SJCRH30 (cell line): ENCODE data around the gene ZFAND3. TPM values are rescaled to one million over a fixed set of nuclear protein-coding genes. Genes with fewer than 3 reads are reported as not detected.

Experiments
- DNase-seq, 2 experiments: peaks; one replicate each; pipeline ENCODE4 v3.0.0-alpha.2; 2015 to 2020
- H3K27ac ChIP-seq: fragments of 250-450 bp; sonication (Bioruptor Pico); 2 replicates; pipeline ENCODE4 v1.5.1; 2020; ENCODE audit warnings: mild to moderate bottlenecking, moderate library complexity
- H3K27me3 ChIP-seq: fragments of 250-450 bp; sonication (Bioruptor Pico); 2 replicates; pipeline ENCODE4 v1.5.1; 2020; ENCODE audit warnings: mild to moderate bottlenecking, moderate library complexity
- H3K36me3 ChIP-seq: fragments of 250-450 bp; sonication (Bioruptor Pico); 2 replicates; pipeline ENCODE4 v1.5.1; 2020; ENCODE audit warnings: mild to moderate bottlenecking, moderate library complexity
- H3K4me1 ChIP-seq: fragments of 250-450 bp; sonication (Bioruptor Pico); 2 replicates; pipeline ENCODE4 v1.5.1; 2020; ENCODE audit warnings: mild to moderate bottlenecking, moderate library complexity
- H3K4me3 ChIP-seq: fragments of 250-450 bp; sonication (Bioruptor Pico); 2 replicates; pipeline ENCODE4 v1.5.1; 2020; ENCODE audit warnings: mild to moderate bottlenecking, moderate library complexity
- H3K9me3 ChIP-seq: fragments of 250-450 bp; sonication (Bioruptor Pico); replicated peaks from 2 replicates; pipeline ENCODE4 v1.5.1; 2020; ENCODE audit warnings: mild to moderate bottlenecking, moderate library complexity
- total RNA-seq: library from RNA; depleted of rRNA; stranded (reverse); fragments of >200 nt; shearing (Covaris generic); gene quantifications from 2 replicates; pipeline ENCODE4 v1.2.3, GENCODE V29; 2014

Gene ZFAND3
- total RNA-seq, 1 experiment from 2014 or later, result 28.7 TPM

GRCh38 chr6:38079537-38079936 lies 260.0 kb downstream of the ZFAND3 start:
- H3K4me3 ChIP-seq, result no peak overlapping the region
- no peaks in the 10 kb centered on the region for H3K27me3 ChIP-seq
- peaks cover 8% of the 10 kb centered on the region; the same call in 1 of the 2 replicates for H3K36me3 ChIP-seq
- no peak overlapping the region for H3K27ac ChIP-seq
- no peaks in the 10 kb centered on the region for H3K9me3 ChIP-seq
- H3K4me1 ChIP-seq, result no peaks in the 10 kb centered on the region
- no peak for DNase-seq

GRCh38 chr6:38080360-38080759 lies 260.8 kb downstream of the ZFAND3 start:
- Histone ChIP-seq H3K36me3 (peaks cover 16% of the 10 kb centered on the region), H3K9me3 (no peaks in the 10 kb centered on the region), H3K4me1 (no peaks in the 10 kb centered on the region), H3K27me3 (no peaks in the 10 kb centered on the region), H3K4me3 (no peak overlapping the region), H3K27ac (no peak overlapping the region)
- DNase-seq, result no peak

GRCh38 chr6:38080889-38081288 lies 261.4 kb downstream of the ZFAND3 start:
- no peaks in the 10 kb centered on the region for H3K27me3 ChIP-seq

GRCh38 chr6:38085031-38085430 lies 265.5 kb downstream of the ZFAND3 start:
- Histone ChIP-seq H3K9me3 (no peaks in the 10 kb centered on the region), H3K36me3 (peaks cover 13% of the 10 kb centered on the region), H3K27me3 (no peaks in the 10 kb centered on the region), H3K27ac (no peak overlapping the region), H3K4me3 (no peak overlapping the region), H3K4me1 (no peaks in the 10 kb centered on the region)
- no peak for DNase-seq

More at GRCh38 chr6:38080889-38081288, 261.4 kb downstream of the ZFAND3 start:
- DNase-seq, result no peak
- Histone ChIP-seq H3K27ac (no peak overlapping the region), H3K9me3 (no peaks in the 10 kb centered on the region), H3K36me3 (peaks cover 16% of the 10 kb centered on the region), H3K4me3 (no peak overlapping the region), H3K4me1 (no peaks in the 10 kb centered on the region)

DNA sequence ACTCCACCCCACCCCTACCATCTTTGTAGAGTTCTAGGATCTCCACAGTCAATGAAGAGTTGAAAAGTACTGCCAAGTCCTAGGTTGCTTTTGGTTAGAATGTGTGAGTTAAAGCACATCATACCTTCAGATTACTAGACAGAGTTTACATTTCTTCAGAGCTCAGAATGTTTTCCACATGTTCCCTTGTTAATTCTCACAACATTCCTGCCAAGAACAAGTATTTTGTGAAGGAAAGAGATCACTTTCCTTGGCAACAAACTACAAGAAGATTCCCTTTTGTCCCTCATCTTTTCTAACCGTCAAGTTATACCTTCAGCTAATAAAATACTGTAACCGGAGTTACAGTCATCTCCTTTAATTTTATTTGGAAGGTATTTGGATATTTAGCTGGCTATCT lies 266.8 kb downstream of the ZFAND3 start:
- H3K9me3 ChIP-seq, result no peaks in the 10 kb centered on the region
- no peak overlapping the region for H3K27ac ChIP-seq
- no peaks in the 10 kb centered on the region for H3K4me1 ChIP-seq

GRCh38 chr6:38088010-38088409 lies 268.5 kb downstream of the ZFAND3 start:
- H3K27ac ChIP-seq, result no peak overlapping the region
- H3K4me3 ChIP-seq, result no peak overlapping the region
- no peaks in the 10 kb centered on the region for H3K9me3 ChIP-seq
- DNase-seq, result no peak
- no peaks in the 10 kb centered on the region for H3K27me3 ChIP-seq
- H3K36me3 ChIP-seq, result peaks cover 13% of the 10 kb centered on the region
- no peaks in the 10 kb centered on the region for H3K4me1 ChIP-seq

More for the DNA sequence above, 266.8 kb downstream of the ZFAND3 start:
- DNase-seq, result no peak
- Histone ChIP-seq H3K36me3 (peaks cover 13% of the 10 kb centered on the region), H3K27me3 (no peaks in the 10 kb centered on the region), H3K4me3 (no peak overlapping the region)

DNA sequence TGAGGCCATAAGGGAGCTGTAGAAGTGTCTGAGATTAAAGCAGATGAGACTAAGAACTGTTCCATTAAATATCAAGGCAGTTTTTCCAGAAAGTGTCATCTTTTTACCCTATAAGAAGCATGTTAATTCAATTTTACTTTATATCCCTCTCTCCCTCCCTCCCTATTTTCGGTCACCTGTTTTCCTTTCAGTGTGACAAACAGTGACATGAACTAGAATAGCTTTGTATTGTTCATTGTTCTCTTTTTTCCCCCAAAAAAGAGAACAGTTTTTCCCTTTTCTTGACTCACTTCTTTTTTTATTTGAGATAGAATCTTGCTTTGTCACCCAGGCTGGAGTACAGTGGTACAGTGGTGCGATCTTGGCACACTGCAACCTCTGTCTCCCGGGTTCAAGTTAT lies 269.3 kb downstream of the ZFAND3 start:
- no peaks in the 10 kb centered on the region for H3K27me3 ChIP-seq
- no peak overlapping the region for H3K27ac ChIP-seq
- H3K36me3 ChIP-seq, result peaks cover 13% of the 10 kb centered on the region
- H3K4me1 ChIP-seq, result no peaks in the 10 kb centered on the region
- no peaks in the 10 kb centered on the region for H3K9me3 ChIP-seq
- no peak for DNase-seq
- no peak overlapping the region for H3K4me3 ChIP-seq

GRCh38 chr6:38091613-38092012 lies 272.1 kb downstream of the ZFAND3 start:
- Histone ChIP-seq H3K36me3 (peaks cover 3% of the 10 kb centered on the region; the same call in 1 of the 2 replicates), H3K4me3 (no peak overlapping the region), H3K9me3 (no peaks in the 10 kb centered on the region), H3K27me3 (no peaks in the 10 kb centered on the region), H3K27ac (no peak overlapping the region), H3K4me1 (no peaks in the 10 kb centered on the region)
- no peak for DNase-seq

DNA sequence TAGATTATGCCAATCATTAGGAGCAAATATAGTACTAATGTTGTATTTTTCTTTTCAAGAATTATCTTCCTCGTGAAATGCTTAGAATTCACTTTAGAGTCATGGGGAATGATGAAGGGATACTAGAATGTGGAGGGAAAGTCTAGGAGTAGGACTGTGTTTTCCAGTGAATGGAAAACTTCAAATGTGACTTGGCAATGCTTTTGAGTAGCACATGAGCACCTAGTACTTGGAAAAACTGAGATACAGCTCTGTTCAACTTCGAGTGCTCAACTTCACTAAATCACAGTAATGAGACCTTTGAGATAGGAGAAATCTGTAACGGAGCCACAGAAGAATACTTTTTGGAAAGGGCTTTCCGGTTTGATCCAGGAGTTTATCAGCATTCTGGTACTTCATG lies 272.9 kb downstream of the ZFAND3 start:
- H3K27ac ChIP-seq, result no peak overlapping the region
- no peaks in the 10 kb centered on the region for H3K4me1 ChIP-seq
- H3K9me3 ChIP-seq, result no peaks in the 10 kb centered on the region
- no peak for DNase-seq
- H3K4me3 ChIP-seq, result no peak overlapping the region
- H3K27me3 ChIP-seq, result no peaks in the 10 kb centered on the region
- no peaks in the 10 kb centered on the region for H3K36me3 ChIP-seq

DNA sequence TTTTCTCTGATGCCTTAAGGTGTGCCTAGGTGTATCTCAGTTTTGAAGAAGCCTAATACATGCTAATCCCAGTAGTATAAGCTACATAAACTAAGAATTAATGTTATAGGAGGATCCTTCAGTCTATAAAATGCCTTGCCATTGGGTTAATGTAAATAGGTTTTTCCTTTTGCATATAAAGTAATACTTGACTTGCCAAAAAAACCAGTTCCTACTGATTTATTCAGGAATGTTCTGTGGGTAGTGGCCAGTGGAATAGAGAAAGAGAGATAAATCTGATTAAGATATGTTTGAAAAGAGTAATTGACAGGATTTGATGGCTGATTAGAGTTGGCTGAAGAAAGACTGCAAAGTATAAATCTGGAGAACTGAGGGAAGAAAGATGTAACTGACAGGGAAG lies 273.4 kb downstream of the ZFAND3 start:
- Histone ChIP-seq H3K4me3 (no peak overlapping the region), H3K27ac (no peak overlapping the region), H3K4me1 (no peaks in the 10 kb centered on the region), H3K36me3 (no peaks in the 10 kb centered on the region), H3K27me3 (no peaks in the 10 kb centered on the region), H3K9me3 (no peaks in the 10 kb centered on the region)
- no peak for DNase-seq

DNA sequence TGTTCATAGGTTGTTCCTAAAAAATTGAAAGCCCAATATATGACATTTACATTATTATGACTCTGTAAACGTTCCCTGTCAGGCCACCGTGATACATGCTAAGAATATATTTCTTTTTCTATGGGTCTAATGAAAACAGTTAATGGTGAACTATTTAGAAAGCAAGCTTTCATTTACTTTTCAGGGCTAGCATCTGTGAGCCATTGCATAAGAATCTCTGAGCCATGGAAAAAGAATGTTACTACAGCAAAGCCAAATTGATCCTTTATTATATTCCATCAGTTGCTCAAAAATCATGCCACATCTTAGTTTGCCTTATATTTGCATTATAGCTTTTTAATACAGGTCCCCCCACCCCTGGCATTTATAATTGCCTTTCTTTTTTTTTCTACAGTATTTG lies 275.5 kb downstream of the ZFAND3 start:
- DNase-seq, result no peak

DNA sequence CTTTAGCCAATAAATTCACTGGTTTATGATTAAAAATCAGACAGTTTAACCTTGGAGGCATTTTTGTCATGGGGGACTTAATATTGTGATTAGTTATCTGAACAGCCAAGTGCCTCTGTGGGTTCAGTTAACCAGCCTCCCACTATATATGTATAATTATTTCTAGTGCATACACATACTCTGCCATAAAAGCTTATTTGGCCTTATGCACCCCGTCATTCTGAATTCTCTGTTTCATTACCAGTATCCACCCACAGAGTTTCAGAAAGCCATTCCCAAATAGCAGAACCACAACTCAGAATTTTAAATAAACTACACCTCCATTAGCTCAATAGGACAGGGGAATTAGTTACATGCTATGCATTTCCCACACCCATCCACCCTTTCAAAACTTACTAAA lies 279.7 kb downstream of the ZFAND3 start:
- H3K4me1 ChIP-seq, result no peaks in the 10 kb centered on the region
- no peak overlapping the region for H3K27ac ChIP-seq
- no peaks in the 10 kb centered on the region for H3K27me3 ChIP-seq
- no peak overlapping the region for H3K4me3 ChIP-seq
- 0 out of 2 replicates have a peak, but pooled peaks cover 3% of the 10 kb centered on the region for H3K9me3 ChIP-seq
- H3K36me3 ChIP-seq, result peaks cover 10% of the 10 kb centered on the region; the same call in 1 of the 2 replicates
- no peak for DNase-seq

More for the DNA sequence above, 275.5 kb downstream of the ZFAND3 start:
- Histone ChIP-seq H3K9me3 (0 out of 2 replicates have a peak, but pooled peaks cover 3% of the 10 kb centered on the region), H3K4me3 (no peak overlapping the region), H3K36me3 (peaks cover 4% of the 10 kb centered on the region; the same call in 1 of the 2 replicates), H3K27ac (no peak overlapping the region), H3K27me3 (no peaks in the 10 kb centered on the region), H3K4me1 (no peaks in the 10 kb centered on the region)

GRCh38 chr6:38100380-38100779 lies 280.9 kb downstream of the ZFAND3 start:
- no peak overlapping the region for H3K4me3 ChIP-seq

DNA sequence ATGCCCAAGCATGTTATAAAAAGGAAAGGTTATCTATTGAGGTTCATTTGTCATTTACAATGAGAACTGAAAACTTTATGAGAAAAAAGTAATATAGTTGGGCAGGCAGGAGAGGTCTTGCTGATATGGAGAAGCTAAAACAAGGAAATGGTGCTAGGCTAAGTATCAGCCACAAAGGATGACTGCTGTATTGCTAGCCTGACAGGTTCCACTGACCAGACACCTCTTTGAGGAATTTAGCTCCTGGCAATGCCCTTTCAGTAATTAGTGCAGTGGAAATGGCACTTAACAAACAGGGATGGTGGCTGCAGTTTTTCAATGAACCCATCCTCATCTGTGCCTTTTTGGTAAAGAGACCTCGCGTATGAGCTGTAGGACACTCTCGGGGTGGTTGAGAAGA lies 284.4 kb downstream of the ZFAND3 start:
- Histone ChIP-seq H3K4me3 (no peak overlapping the region), H3K27ac (no peak overlapping the region), H3K4me1 (no peaks in the 10 kb centered on the region), H3K9me3 (0 out of 2 replicates have a peak, but pooled peaks cover 3% of the 10 kb centered on the region), H3K36me3 (peaks cover 10% of the 10 kb centered on the region; the same call in 1 of the 2 replicates), H3K27me3 (no peaks in the 10 kb centered on the region)
- DNase-seq, result no peak

More at GRCh38 chr6:38100380-38100779, 280.9 kb downstream of the ZFAND3 start:
- Histone ChIP-seq H3K4me1 (no peaks in the 10 kb centered on the region), H3K36me3 (peaks cover 10% of the 10 kb centered on the region; the same call in 1 of the 2 replicates), H3K9me3 (0 out of 2 replicates have a peak, but pooled peaks cover 3% of the 10 kb centered on the region), H3K27ac (no peak overlapping the region), H3K27me3 (no peaks in the 10 kb centered on the region)
- DNase-seq, result no peak

DNA sequence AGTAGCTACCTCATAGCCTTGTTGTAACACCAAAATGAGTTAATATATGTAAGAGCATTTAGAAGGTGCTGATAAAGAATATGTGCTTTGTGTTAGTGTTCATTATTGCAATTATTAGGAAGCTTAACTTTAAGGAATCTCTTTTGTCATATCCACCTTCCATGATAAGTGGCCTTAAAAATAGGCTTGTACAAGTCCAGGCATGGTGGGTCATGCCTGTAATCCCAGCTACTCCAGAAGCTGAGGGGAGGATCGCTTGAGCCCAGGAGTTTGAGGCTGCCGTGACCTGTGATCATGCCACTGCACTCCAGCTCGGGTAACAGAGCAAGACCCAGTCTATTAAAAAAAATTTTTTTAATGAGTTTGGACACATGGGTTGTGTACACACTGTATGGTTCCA lies 285.5 kb downstream of the ZFAND3 start:
- Histone ChIP-seq H3K4me3 (no peak overlapping the region), H3K9me3 (no peaks in the 10 kb centered on the region), H3K27ac (no peak overlapping the region), H3K27me3 (no peaks in the 10 kb centered on the region), H3K4me1 (no peaks in the 10 kb centered on the region), H3K36me3 (peaks cover 6% of the 10 kb centered on the region; the same call in 1 of the 2 replicates)
- DNase-seq, result no peak

DNA sequence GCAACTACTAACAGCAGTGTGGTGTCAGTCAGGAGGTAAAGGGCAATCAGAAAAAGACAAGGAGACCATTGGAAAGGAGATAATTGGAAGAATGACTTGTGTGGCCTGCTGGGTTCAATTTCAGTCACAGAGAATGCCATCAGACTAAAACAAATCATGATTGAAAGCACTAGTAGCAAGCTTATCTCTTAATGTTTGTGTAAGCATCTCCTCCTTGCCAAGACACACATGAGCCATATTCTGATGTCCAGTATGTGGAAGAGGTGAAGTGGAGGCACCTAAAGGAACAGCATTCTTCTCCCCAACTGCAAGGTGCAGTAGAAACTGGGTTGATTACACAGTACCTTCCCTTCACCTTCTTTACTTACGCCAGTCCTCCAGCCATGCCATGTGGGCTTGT lies 287.5 kb downstream of the ZFAND3 start:
- H3K9me3 ChIP-seq, result no peaks in the 10 kb centered on the region
- no peaks in the 10 kb centered on the region for H3K27me3 ChIP-seq
- no peak for DNase-seq
- no peak overlapping the region for H3K27ac ChIP-seq
- no peaks in the 10 kb centered on the region; the same call in 1 of the 2 replicates for H3K36me3 ChIP-seq
- no peak overlapping the region for H3K4me3 ChIP-seq
- H3K4me1 ChIP-seq, result no peaks in the 10 kb centered on the region
